GM21529 (cell line): ENCODE data around the gene PPP1R2.

Experiments
- ATAC-seq: cut with Tn5 transposase; IDR thresholded peaks from one replicate; pipeline ENCODE4 v1.9.1; 2021; ENCODE audit not compliant: unreplicated experiment

PPP1R2 gene

DNA sequence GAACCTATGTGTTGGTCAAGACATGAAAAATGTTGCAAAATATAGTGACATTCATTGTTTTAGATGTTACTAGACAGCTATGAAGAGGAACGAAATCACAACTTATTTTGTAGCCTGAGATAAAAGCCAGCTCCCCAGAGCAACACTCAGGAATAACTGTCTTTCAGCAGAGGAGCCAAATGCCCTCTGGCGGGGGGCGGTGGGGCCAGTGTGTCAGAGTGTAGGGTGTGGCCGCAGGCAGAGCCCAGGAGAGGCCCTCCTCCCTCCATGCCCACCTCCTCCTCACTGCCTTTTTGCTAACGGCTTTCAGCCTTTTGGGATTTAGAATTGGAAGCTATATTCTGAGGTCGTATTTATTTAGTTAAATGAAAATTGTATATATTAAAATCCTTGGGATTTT is 23.7 kb upstream of the PPP1R2 start:
- ATAC-seq = no peak

DNA sequence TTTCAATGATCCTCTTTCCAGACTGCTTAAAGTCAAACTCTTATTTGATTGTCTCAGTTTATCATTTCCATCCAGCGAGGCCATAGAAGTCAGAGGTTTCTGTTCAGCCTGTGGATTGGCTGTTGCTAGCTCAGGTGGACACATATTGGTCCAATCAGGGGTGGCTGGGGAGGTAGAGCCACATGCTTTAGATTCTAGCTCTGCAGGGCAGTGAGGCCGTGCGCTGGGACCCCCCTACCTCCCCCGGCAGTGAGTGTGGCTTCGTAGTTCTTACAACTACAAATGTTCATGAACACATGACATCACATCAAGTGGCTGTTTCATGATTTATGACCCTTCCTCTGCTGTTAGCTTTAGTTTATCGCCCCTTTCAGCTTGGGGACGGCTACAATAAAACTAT is 22.6 kb upstream of the PPP1R2 start:
- no peak for ATAC-seq

DNA sequence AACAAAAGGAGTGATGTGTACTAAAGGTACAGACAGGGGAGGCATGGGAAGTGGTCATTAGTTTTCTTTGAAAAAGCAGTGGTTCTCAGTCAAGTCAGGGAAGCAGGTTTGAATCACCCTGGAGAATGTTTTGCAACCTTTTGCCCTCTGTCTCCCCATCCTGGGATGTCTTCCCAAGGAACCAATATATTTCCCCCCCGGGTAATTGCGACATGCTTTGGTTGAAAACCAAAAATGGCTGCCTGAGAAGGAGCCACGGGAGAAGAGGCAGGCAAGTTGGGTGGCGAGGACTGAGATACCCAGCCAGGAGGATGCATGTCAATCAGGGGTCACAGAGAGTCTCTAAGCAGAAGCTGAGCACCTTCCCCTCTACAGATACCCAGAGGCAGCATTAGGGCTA is 20.2 kb upstream of the PPP1R2 start:
- ATAC-seq = no peak

DNA sequence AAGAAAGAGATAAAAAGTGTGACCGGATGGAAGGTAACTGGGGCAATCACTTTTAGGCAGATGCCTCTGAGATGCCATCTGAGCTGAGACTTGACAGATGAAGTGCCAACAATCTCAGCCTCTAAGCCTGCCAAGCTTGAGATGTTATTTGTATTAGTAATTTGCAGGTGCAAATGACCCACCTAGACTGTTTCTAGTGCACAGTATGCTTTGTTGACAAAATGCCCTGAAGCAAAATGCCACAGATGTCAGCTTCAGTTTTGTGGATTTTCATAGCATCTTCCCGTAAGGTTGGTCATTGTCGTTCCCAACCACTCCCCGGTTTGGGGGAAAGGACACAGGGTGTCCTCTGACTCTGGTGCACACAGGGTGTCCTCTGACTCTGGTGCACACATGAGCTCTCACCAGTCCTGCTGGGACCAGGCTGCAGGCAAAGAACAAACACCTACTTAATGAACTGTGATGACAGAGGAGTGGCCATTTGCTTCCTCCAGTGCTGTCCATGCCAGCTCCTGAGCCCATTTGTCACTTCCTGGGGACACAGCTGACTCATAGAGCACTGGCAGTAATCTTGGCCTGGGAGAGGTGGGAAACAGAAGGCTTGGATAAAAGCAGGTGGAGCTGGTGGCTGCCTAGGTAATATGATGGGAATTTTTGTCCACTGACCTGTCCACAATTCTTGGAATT is 16.7 kb upstream of the PPP1R2 start:
- no peak for ATAC-seq

DNA sequence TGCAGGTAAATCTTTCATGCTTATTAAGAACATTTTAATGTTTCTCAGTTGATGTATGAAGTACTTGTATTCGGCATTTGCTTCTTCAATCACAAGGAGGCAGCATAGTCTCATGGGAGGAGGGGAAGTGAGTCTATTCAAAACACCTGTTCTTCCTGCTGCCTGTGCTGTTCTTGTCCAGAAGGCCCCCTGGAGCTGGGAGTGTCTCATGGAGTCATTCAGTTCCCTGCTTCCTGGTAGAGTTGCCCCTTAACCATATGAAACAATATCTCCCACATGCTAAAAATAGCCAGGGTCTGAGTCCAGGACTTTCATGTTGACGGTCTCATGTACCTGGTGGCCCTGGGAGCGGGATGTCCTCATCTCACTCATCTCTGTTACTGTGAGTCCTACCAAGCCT is 15.5 kb upstream of the PPP1R2 start:
- no peak for ATAC-seq

DNA sequence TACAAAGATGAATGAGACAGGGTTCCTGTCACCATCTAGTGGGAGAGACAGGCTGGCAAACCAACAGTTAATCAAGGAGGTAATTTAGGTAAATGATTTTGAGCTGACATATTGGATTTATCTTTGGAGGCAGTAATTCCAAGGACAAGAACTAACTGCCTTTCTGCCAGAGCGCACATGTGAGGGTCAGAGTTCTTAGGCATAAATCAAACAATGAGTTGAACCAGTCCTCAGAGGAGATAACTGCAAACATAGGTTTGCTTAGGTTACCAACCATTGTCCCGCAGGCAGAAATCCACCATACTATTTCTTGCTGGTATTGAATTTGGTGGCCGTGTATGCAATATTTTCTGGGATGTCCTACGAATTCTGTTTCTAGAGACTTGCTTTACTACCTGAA is 14.2 kb upstream of the PPP1R2 start:
- no peak for ATAC-seq

DNA sequence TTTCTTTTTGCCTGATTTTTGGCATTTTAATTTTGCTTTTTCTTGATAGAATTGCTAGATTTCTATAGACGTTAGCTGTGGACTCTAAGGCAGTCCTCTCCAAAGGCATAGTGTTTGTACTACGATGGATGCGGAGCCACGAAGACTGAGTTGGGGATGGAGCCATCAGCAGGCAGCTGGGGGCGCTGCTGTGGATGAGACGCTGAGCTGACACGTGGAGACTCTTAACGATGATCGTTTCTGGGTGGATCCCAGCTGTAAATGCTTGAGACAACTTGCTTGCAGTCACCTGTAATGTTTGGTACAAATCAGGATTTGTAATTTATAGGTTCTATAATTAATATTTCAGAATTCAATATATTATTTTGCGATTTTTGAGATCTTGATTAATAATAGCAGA is 13.3 kb upstream of the PPP1R2 start:
- no peak for ATAC-seq

DNA sequence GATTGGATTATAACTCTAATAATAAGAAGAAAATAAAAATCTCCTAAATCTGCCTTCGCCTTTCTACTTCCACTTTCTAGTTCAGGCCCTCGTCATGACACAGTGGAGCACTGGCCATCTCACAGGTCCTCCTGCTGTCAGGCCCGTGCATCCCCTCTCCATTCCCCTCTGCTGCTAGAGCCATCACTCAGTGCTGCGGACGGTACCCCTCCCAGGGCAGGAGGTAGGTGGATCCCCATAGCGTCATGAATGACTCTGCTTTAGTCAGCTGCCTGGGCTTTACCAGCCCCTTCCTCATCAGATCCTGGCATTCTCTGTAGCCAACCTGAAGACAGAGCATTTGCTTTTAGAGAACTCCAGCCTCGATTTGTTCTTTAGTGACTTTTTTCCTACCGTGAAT is 12.0 kb upstream of the PPP1R2 start:
- no peak for ATAC-seq

DNA sequence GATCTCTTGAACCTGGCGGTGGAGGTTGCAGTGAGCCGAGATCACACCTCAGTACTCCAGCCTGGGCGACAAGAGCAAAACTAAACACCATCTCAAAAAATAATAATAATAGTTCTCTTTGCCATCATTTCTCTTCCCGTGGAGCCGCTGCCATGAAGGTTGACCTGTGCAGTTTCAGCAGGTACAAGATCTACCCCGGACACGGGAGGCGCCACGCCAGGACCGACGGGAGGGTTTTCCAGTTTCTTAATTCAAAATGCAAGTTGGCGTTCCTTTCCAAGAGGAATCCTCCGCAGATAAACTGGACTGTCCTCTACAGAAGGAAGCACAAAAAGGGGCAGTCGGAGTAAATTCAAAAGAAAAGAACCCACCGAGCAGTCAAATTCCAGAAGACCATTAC is 11.3 kb upstream of the PPP1R2 start:
- ATAC-seq = no peak

DNA sequence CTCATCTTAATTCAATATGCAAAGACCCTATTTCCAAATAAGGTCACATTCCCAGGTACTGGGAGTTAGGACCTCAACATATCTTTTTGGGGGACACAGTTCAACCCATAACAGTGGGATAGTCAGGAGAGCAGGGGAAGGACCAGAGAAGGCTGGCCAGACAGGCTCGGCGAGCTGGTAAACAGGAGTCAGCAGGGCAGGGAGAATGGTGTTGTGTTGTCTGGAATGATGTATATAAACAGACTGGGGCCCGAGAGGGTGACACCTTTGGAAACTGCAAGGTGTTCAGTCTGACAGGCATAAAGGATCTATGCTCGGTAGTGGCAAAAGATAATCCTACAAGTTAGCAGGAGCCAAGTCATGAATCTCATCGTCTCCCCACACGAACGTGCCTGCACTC is 10.1 kb upstream of the PPP1R2 start:
- ATAC-seq = no peak

DNA sequence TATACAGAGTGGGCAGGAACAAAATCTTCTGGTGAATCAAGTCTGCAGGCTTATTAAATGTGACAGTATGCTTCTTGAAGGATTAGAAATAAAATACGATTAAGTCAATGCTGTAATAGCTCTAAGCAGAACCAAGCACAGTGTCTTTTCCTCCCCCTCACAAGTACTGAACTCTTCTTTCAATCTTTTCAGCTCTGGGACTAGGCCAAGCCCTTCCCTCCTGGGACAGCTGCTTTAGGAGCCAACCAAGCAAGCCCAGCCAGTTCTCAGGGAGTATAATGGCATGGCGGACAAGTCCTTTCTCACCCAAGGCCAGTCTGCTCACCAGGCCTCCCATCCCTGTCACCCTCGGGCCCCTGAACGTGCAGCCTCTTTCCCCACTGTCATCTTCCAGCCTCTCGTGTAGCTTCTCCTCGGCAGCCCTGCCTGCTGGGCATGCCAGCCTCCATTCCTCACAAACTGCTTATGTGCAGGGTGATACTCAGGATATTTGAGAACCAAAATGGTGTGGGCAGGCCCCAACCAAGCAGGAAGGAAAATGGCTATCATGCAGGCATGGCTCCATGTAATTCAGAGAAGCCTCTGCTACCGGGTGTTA is 8.4 kb upstream of the PPP1R2 start:
- no peak for ATAC-seq

DNA sequence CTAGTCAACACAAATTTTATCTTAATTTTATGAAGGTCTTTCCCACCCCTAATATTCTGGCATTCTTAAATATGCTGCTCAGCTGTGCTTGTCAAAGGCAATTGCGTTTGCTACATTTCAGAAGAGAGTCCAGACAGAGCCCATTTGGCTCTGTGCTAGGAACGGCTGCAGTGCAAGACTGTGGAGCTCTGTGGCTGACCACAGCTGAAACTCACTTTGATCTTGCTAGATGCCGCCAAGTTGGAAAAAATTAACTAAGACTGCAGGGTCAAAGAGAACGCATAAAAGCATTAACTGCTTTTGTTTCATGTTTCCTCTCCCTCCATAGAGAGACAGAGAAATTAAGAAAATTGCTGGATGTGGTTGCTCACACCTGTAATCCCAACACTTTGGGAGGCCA is 7.6 kb upstream of the PPP1R2 start:
- no peak for ATAC-seq

DNA sequence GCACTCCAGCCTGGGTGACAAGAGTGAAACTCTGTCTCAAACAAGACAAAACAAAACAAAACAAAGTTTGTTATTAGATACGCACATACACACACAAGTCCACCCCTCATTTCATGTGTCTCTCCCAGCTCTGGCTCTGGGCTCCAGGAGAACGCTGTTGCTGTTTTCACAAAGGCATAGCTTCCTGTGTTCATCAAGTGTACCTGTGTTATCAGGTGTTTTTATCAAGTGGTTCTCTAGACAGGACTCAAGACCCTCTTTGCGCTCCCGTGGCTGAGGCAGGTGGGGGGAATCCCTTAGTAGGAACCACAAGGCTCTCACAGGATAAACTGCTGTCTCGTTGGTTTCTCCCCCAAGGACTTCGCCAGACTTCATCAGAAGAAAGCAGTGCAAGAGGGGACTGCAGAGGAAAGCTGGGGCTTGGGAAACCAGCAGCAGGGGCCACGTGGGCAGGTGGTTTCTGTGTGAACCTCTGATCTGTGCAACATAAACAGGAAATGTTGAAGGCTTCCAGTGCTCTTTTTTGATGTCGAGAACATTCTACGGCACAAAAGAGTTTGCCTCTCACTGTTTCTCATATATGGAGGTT is 6.9 kb upstream of the PPP1R2 start:
- ATAC-seq = peak; percentile 76

DNA sequence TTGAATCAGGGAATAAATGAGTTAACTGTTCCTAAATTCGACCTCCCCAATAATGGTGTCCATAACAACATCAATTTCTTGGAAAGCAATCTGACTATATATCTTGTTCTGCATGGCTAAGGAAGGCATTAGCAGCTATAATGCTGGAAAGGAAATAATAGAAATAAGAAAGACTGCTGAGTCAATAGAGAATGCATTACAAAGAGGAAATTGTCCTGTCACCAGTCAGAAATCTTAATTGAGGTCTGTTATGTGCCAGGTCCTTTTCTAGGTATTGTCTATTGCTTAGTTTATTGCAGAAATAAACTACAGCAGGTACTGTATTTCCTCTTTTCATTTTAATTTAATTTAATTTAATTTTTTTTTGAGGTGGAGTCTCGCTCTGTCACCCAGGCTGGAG is 5.9 kb upstream of the PPP1R2 start:
- ATAC-seq = no peak

DNA sequence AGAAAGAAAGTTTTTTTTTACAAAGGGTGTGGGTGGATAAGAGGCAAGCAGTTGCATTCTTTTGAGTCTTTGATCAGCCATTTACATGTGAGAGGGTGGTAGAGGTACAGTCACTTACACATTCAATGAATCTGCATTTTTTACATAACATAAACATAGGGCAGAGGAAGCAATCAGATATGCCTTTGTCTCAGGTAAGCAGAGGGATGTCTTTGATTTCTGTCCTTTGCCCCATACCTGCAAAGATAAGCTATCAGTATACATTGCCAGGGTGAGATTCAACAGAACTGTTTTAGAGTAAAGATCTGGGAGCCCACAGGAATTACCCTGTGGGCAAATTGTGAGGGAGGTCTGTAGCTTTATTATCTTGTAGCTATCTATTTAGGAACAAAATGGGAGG is 5.4 kb upstream of the PPP1R2 start:
- ATAC-seq = no peak

DNA sequence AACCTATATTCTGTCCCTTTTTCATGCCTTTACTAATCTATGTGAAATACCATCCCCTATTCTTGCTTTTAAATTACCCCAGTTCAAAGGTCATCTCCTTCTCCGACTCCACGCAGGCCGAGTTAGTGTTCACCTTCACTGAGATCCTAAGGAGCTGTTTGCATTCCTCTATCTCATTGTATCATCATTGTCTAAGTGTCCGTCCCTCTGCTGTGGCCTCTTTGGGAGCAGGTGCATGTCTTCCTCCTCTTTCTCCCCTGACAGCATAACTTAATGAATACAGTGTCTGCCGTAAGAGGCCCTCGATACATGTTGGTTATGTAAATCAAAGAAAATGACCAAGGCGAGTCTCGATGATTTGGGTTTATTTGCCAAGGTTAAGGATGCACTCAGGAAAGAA is 4.9 kb upstream of the PPP1R2 start:
- no peak for ATAC-seq

DNA sequence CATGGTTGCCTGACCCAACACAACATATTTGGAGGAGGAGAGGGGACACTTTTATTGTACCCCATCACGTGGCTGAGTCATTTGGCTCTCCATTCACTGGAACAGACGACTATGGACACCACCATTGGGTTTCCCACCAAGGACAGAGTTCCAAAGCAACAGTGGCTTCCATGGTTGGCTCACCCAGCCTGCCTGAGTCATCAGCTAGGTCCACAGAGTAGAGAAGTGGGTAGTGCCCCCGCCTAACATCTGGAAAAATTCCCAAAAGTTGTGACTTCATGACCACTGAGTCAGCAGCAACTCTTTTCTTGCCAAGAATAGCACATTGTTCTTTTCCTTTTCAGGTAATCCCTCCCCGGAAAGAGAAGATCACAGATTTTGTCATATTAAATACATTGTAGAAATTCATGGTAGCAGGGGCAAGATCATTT is 3.0 kb upstream of the PPP1R2 start:
- no peak for ATAC-seq

DNA sequence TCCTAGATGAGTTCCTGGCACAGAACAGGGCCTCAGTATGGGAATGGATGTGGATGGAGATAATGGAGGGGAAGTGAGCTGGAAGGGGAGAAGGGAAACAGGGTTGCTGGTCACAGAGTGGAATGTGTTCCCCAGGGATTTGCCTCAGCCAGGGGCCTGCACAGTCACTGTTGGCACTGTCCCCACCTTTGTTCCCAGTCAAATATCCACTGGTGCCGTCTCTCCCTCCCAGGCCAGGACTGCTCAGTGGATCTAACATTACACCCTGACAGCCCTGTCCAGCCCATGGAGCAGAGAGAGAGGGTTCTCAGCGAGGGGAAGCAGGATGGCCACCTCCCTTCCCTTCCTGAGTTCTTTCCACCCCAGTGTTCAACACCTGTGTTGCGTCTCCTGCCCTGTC is 1.5 kb upstream of the PPP1R2 start:
- no peak for ATAC-seq

DNA sequence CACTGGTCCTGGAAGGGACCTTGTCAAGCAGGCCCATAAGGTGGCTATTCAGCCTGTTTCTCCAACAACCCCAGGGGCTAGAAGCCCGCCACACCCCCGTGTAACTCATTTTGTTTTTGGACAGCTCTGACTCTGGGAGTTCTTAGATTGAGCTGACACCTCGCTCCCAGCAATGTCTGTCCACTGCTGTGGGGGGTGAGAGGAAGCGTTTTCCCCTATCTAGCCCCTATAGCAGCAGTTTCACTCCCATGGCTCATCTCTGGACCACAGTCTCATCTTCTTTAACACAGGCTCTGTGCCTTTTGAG is 1.1 kb upstream of the PPP1R2 start:
- no peak for ATAC-seq

DNA sequence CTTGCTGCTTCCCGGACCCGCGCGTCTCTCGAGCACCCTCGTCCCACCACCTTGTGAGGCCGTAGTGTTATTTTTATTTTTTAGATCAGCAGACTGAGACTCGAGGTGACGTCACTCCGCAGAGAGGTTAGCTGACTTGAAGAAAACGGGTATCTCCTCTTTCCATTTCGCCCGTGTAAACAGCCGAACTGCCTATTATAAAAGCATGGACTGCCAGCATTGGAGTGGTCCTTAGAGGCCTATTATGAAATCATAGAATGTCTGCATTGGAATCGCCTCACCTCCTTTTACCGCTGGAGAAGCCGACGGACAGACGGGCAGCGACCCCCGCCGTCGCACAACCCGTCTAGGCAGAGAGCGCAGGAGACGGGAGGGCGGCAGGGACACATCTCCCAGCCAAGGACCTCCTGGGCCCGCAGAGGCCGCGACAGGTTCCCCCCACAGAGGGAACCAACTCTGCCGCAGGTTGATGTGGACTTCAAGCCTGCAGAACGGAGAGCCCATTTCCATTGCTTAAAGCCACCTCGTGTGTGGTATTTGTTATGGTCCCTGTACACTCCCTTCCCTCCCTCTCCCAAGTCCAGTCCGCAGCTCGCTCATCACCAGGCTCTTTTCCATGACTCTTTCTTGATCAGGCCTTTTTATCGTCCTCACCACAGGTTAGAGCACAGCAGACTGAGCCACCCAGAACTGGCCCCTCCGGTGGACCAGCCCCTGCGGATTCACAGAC is 540 bp upstream of the PPP1R2 start:
- ATAC-seq = no peak

DNA sequence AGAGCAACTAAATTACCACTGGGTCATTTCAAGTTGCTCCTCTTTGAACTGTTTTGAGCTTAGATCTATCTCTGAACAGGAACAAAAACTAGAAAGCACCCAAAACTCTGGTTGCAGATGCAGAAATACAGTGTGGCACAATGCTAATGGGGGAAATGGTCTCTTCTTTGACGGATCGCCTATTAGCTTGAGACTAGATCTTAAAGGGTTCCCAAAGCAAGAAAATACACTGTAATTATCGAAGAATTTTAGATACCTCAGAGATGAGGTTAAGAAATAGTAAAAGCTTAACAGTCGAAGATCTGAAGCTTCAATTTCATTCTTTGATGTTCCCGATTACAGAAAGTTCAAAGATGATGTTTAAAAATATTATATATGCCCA is 818 bp downstream of the PPP1R2 start:
- ATAC-seq = no peak

DNA sequence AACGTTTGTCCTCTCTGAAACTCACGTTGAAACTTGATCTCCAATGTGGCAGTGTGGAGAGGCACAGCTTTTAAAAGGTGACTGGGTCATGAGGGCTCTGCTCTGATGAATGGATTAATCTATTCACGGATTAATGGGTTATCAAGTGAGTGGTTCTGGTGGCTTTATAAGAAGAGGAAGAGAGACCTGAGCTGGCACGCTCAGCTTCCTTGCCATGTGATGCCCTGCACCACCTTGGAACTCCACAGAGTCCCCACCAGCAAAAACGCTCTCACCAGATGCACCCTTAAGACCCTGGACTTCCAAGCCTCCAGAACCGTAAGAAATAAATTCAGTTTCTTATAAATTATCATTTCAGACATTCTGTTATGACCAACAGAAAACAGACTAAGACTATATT is 2.6 kb downstream of the PPP1R2 start:
- no peak for ATAC-seq
